ENCODE results near the gene CSTPP1. TPM values are rescaled to one million over a fixed set of nuclear protein-coding genes. Genes with fewer than 3 reads are reported as not detected.
A peak's percentile ranks its signal among the peaks of the same experiment; 100 is the strongest.

Gene CSTPP1
- total RNA-seq, 1 donor from 2014 or later: 34.3 TPM

DNA sequence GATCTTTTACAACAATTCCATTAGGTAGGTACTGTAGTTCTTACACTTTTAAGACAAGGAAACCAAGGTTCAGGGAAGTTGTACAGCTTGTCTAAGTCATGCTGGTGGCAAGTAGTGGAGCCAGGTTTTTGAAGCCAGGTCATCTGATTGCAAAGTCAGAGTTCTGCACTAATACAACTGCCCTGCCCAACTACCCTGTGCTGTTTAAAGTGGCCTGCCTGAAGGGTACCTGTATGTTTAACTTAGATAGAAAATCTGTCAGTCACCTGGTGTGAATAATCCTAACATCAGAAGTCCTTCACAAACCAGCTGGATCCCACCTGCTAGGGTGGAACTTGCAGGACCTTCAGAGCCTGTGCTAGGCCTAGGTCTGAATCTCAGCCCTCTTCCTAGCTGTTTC is 195.9 kb downstream of the CSTPP1 start:
- no peak for DNase-seq (ENCODE audit: low read depth)

DNA sequence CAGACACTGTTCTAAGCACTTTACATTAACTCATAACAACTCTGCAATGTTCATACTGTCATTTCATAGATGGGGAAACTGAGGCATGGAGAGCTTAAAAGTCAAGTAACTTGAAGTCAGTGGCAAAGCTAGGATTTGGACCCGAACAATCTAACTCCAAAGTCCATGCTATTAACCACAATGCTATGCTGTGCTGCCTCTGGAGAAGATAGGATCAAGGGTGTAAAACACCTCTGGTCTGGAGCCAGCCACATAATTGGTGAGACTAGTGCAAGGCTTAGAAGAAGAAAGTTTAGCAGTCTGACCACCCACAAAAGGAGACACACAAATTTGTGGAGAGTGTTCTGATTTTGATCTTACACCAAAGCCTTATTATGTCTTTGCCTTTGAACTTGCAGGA is 196.4 kb downstream of the CSTPP1 start:
- no peak for DNase-seq (ENCODE audit: low read depth)

DNA sequence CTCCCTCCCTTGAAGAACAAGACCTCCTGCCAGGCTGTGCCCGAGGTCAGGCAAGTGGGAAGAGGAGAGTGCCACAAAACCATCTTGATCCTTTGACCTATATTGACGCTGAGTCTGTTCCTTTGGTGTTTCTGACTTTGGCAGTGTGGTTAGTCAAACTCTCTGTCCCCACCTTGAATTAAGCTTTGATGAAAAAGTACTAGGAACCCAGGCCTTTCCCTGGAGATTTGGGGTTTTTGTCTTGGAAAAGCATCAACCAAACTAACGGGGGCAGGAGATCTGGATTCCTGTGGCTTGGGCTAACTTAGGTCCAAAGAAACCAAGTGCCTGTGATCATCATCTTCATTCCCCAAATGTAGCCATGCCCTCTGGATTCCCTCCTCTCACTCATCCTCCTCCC is 199.8 kb downstream of the CSTPP1 start:
- DNase-seq (ENCODE audit: low read depth): no peak

DNA sequence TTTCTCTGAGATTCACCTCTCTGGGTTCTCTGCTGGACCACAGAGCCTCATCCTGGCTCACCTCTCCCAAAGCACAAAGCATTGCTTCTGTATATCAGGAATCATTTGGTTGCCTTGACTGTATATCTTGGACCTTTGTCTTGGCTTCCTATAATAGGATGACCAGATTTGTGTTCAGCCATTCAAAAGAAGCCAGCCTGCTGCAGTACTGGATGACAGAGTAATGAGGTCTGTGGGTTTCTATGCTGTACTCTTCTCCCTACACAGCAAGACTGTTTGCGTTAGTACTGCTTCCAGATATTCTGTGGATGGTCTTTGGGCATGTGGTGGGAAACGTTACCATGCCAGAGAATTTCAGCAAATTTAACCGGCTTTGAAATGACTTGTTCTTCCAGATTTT is 200.4 kb downstream of the CSTPP1 start:
- DNase-seq (ENCODE audit: low read depth): no peak

DNA sequence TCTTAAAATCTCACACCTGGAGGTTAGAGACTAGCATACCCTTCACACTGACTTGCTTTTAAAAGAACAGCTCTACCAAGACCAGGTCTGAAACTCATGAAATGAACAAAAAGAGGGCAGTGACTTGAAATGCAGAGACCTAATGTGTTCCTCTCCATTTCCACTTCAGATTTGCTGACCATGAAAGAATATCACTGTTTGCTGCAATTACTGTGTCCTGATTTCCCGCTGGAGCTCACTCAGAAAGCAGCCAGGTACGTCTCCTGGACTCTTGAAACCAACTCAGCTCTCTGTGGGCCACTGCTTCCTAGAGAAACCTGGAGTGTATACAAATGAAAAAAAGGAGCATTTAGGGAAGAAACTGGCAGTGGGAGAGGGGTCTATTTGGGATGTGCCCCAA is 200.9 kb downstream of the CSTPP1 start:
- no peak for DNase-seq (ENCODE audit: low read depth)

DNA sequence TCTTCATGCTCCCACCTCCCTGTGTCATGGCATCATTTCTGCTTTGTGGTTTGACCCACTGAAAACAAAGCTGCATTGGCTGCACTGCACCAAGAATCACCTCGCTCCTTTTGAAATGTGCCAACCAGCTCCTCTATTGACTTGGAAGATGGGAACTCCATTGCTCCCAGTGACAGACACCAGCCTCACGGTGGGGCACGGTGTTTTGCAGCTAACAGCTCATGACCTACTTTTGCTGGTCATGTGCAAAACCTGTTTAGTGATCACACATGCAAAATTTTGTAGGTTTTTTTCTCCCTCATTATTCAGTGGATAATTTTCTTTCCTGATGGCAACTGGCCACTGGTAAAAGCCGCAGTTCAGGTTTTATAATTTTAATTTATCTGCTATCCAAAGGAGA is 203.3 kb downstream of the CSTPP1 start:
- no peak for DNase-seq (ENCODE audit: low read depth)

DNA sequence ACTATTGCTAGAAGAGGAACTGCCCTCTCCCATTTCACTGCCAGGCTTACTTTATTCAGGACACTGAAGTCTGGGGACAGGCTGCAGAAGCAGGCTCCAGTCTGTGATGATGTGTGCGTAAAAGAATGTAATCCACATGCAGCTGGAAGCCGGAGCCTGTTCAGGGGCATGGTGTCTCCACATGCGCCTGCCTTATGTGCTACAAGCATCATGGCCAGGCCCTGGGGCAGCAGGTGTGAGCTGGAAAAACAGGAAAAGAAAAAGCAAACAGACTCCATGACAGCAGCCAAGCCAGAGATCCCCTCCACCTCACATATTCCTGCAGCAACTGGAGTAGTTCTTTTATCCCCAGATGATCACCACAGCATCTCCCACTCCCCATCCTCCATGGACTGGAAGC is 206.8 kb downstream of the CSTPP1 start:
- peak; percentile 42 for DNase-seq (ENCODE audit: low read depth)

DNA sequence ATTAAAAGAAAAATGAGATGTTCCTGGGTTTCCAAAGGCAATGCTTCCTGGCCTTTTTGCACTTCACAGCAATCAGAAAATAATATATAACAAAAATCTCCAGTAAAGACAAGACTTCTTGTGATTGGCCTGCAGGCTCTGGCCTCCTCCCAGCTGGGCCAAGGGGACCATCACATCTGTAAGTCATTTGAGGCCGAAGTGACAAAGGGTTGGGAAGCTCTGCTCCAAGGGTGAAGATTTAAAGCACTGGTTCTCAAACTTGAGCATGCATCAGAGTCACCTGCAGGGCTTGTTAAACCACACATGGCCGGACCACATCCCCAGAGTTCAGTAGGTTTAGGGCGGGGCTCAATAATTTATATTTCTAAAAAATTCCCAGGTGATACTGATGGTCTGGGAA is 208.0 kb downstream of the CSTPP1 start:
- no peak for DNase-seq (ENCODE audit: low read depth)

DNA sequence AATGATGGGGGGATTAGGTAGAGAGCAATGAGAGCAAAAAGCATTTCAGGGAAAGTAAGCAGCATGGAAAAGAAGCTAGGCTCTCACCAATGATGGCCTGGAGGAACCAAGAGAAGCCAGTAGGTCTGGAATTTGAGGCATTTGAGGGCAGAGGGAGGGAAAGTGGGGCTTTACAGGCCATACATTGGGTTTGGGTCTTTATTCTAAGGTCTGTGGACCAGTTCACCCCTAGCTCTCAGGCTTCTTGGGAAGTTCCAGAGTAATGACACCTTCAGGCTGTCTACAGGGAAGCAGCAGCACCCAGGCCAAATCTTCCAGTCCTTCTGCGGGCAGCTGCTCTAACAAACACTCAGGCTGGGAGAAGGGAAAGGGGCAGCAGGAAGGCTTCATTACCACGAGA is 210.7 kb downstream of the CSTPP1 start:
- DNase-seq (ENCODE audit: low read depth): no peak

DNA sequence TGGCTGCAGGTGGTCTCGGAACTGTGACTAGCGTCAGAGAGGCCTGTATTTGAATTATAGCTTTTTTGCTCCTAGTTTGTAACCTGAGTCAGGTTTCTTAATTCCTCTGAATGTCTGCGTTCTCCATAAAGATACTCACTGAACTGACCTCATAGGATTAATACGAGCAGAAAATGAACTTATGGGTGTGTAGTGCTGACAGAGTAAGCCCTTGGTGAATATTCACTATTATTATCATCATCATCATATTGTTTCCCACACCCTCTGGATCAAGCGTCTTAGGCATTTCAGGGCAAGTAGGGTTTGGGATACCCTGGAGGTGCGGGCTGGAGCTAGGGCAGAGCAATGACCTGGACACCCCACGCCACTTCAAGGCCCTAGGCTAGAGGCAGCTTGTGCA is 211.1 kb downstream of the CSTPP1 start:
- DNase-seq (ENCODE audit: low read depth): no peak

DNA sequence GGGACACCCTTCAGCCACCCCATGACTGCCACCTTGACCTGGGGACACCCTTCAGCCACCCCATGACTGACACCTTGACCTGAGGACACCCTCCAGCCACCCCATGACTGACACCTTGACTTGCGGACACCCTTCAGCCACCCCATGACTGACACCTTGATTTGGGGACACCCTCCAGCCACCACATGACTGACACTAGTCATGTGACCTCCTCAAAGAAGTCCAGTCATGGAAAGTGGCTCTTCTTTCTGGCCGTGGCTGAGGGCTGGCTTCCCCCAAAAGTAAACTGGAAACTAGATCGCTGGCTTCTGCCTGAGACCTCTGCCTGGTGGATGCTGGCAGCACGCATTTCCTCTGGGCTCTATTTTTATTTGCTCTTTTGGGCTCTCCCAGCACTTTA is 211.7 kb downstream of the CSTPP1 start:
- no peak for DNase-seq (ENCODE audit: low read depth)

DNA sequence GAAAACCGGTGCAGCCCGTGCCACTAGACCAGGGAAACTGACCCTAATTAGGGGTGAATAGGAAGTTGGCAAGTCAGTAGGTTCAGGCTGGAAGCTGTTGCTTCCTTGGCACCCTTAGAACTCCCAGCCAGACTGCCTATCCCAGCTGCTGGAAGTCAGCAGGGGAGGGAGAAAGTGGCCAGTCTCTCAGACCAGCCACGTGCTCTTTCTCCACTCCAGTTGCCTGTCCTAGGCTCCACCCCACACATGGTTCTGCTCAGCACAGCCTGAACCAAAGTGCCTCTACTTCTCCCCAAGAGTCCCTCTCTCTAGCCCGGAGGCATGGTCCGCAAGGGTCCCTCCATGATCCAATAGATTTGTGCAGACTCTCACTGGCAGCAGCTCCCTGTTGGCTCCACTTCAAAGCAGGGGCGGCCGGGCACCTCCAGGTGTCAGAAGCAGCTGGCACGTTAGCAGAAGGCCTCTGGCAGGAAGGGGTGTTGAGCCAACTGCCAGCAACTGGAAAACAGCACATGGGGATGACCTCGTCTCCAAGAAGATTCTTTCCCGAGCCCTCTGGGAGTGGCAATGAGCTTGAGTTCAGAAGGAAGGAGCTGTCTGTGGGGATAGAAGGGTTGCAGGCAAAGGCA is 212.5 kb downstream of the CSTPP1 start:
- no peak for DNase-seq (ENCODE audit: low read depth)

DNA sequence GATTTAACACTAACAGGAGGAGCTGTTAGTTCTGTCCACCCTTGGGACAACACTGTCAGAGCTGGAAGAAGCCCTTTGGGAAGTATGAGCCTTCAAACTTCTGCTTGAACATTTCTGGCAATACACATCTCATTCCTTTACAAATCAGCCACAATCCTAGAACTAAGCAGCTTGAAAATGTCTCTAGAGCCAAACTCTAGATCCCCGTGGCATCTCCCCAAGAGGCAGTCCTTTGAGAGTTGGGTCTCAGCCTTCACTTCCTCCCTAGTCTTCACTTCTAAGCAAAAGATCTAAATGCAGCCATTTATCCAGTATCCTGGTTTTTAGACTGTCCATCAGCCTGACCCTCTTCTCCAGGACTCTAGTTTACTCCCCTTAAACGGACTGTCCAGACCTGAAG is 213.2 kb downstream of the CSTPP1 start:
- DNase-seq (ENCODE audit: low read depth): no peak

DNA sequence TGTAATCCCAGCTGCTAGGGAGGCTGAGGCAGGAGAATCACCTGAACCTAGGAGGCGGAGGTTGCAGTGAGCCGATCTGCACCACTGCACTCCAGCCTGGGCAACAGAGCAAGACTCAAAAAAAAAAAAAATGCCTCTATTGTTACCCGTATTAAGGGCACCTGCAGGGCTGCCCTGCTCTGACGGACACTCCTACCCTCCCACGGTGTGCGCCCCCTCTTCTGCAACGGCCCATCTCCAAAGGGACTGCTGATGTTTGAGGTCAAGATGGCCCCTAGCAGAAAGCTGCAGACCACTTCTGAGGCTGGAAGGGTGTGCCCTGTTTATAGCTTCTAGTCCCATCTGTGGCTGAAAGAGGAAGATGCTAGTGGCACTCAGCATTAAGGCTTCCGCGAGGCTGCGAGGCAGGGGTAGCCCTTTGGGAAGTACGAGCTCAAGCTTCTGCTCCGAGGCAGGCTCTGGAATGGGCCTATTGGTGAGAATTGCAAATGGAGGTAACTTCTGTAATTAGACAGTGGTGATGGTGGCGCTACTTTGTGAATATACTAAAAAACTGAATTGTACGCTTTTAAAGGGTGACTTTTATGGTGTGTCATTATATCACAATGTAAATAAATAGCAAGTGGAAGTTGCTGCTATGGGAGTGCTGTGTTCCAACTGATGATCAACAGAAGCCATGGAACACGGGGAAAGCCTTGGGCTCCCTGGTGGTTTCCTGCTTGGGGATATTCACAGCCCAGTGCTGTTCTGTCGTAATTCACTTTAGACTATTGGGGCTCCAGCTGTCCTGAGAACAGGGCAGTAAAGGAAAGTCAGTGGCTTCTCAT is 215.8 kb downstream of the CSTPP1 start:
- DNase-seq (ENCODE audit: low read depth): no peak

DNA sequence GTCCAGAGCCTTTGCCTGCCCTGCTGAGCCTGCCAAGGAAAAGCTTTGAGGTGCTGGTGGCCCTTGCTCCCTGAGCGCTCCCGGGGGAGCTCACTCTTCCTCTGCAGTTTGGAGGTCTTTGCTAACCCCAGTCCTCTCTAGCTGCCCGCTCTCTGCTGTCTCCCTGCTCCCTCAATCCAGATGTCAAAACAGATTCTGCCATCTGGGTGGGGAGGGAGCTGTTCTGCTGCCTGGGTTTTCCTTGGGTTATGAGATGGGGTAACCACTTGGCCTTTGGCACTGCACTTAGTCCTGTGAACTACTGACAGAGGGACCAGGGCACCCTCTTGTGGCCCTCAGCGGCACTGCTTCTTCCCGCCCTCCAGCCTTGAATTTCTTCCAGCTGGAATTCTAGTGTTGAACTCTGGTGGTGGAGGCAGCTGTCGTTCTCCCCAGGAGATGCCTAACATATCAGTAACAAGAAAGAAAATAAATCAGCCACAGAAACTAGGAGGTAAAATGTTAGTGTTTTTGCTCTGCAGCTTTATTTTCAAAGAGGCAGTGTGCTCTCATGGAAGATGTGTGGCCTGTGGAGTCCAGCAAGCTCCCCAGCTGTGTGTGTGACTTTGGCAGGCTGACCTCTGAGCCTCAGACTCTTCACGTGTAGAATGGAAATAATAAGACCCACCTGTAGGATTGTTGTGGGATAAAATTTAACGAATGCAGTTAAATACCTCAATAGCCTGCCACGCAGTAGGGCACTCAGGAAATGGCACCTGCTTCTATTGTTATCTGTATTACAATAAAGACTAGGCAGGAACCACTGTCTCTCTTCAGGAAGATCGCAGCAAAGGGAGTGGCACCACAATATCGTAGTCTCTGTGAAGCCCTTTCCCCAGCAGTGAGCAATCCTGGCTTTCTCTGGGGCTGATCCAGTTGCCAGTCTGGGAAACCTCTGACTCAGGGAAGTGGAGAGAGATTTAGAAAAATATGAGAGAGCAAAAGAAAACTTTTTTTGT is 216.7 kb downstream of the CSTPP1 start:
- peak; percentile 64 for DNase-seq (ENCODE audit: low read depth)

DNA sequence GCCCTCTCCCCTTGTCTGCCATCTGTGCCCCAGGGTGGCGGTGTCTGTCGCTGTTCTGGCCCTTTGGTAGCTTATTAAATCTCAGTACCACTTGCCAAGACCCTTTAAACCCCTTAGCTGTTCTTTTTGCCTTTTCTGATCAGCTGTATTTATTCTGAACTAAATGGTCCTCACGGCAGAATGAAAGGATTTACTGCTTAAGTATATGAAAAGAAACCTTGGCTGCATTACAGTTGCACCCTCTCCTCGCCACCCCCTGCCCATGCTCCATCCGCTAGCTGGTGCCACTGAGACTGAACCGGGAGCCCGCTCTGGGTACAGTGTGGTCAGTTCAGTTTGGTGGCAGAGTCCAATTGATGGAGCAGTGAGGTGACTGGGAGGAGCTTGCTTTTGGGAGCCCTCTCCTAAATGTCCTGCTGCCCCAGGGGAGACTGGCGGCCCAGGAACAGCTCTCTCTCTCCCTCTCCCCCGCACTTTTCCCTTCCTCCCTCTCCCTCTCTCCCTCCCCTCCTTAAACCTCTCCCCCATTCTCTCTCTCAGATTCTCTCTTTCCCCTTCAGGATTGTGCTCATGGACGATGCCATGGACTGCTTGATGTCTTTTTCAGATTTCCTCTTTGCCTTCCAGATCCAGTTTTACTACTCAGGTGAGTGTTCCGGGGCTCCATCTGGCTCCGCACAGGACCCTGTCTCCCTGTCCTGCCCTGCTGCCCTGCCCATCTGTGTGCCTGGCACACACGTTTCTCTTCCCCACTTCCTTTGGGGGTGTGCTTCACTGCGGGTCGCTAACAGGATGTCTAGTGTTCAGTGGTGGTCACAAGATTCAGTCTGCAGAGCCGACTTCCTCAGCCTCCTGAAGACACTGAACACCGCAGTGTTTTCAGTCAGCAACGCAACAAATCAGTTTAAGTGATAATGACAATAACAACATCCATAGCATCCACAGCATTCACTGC is 218.3 kb downstream of the CSTPP1 start:
- DNase-seq (ENCODE audit: low read depth): no peak

DNA sequence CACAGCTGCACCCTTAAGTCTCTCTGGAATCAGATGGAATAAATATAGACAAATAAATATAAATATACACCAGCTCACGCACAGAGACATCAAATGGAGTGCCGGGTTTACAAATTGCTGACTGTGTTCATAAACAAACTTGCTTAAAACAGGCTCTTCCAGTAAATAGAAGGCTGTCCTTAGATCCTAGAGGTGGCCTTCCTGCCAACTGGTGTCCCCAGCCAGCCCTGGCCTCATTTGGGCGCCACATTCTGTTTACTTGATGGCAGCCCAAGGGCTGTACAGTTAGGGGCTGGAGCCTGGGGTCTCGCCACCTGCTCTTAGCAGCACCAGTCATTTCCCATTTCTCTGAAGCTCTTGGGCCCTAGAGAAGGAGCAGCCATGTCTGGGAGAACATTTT is 219.3 kb downstream of the CSTPP1 start:
- no peak for DNase-seq (ENCODE audit: low read depth)

DNA sequence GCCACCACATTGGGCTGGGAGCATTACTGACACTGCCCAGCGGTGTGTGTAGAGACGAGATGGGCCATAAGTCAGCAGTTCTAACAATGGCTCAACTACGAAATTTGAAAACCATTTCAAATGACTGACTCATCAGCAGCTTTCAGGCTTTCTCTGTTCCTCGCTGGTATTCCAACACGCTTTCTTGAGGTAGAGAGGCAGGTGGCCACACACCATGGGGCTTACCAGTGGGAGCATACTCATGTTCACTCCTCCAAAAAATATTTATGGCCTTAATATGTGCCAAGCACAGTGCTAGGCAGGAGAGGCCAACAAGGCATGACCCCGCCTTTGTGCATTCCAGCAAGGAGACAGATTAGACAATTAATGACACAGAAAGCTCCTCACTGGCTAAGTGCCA is 219.8 kb downstream of the CSTPP1 start:
- peak; percentile 16 for DNase-seq (ENCODE audit: low read depth)

DNA sequence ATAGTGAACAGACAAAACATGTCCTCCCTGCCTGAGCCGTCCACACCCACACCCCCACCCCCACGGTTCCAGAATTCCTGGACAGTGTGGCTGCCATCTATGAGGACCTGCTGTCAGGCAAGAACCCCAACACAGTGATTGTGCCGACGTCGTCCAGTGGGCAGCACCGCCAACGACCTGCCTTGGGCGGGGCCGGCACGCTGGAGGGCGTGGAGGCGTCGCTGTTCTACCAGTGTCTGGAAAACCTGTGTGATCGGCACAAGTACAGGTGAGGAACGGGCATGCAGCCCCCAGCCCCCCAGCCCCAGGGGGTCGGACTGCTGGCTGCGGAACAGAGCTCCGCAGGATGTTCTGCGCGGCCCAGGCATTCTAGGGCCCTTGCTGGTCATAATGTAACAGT is 220.4 kb downstream of the CSTPP1 start:
- no peak for DNase-seq (ENCODE audit: low read depth)

DNA sequence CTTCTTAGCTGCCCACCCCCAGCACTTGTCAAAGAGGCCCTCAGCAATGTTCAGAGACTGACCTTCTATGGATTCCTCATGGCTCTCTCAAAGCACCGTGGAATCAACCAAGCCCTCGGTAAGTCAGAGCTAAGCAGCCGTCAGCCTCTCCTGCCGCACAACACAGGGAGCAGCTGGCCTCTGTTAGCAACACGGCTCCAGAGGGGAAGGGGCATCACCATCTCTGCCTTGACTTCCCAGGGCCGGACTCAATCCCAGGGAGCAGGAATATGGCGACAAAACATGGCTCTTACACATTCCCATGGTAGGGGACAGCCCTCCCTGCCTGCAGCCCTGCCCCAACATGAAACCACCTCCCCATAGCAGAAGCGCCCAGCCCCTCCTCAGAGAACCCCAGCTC is 221.2 kb downstream of the CSTPP1 start:
- DNase-seq (ENCODE audit: low read depth): no peak

DNA sequence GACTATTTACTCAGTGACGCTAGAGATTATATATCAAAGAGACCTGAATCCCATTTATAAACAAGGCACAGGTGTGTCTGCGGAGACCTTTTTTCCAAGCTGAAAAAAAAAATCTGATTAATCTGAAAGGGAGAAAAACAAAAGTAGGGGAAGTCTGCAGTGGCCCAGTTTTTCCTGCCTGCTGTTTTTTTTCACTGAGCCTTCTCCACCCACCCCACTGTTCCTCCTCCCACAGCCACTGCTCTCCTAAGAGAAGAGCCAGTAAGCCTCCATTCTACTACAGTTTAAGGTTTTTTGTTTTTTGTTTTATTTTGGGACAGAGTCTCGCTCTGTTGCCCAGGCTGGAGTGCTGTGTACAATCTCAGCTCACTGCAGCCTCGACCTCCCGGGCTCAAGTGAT is 221.7 kb downstream of the CSTPP1 start:
- DNase-seq (ENCODE audit: low read depth): no peak

Data from renal cortical epithelial cell (primary cell).